Endothelial cell of umbilical vein (primary cell): ENCODE results near the gene DYNC2LI1.

Experiments
- EZH2 ChIP-seq: IDR thresholded peaks from 2 replicates; pipeline ENCODE4 v1.6.1; 2012; ENCODE audit warnings: borderline replicate concordance, low read depth, mild to moderate bottlenecking, moderate library complexity, low read length, inconsistent platforms; ENCODE audit not compliant: severe bottlenecking
- GATA2 ChIP-seq: IDR thresholded peaks from 2 replicates; pipeline ENCODE4 v1.7.0; 2011; ENCODE audit warnings: low read depth, mild to moderate bottlenecking, moderate library complexity, mixed read lengths, low read length; ENCODE audit not compliant: insufficient read length, insufficient read depth
- POLR2A ChIP-seq: IDR thresholded peaks from 2 replicates; pipeline ENCODE4 v1.6.1; 2012; ENCODE audit warnings: low read depth, mild to moderate bottlenecking, control low read depth, low read length
- POLR2AphosphoS5 ChIP-seq: IDR thresholded peaks from 2 replicates; pipeline ENCODE4 v1.6.1; 2012; ENCODE audit warnings: low read depth, mild to moderate bottlenecking, control low read depth, low read length, moderate library complexity; ENCODE audit not compliant: insufficient read depth
- TF ChIP-seq, protein P1 (sequence below), 2 donors: IDR thresholded peaks; 1 replicate in 1 of 2; 2 replicates in 1 of 2; pipeline ENCODE4 v1.5.1; 2011; ENCODE audit warnings: low read length in 2 of 2, mild to moderate bottlenecking in 2 of 2, moderate library complexity in 2 of 2, control low read depth in 1 of 2, inconsistent platforms in 1 of 2, low read depth in 1 of 2; ENCODE audit not compliant: insufficient read depth in 1 of 2; ENCODE audit errors: extremely low read depth in 1 of 2
- TF ChIP-seq, protein P2 (sequence below): IDR thresholded peaks from 2 replicates; pipeline ENCODE4 v1.6.1; 2011; ENCODE audit not compliant: insufficient read depth, insufficient read length

DNA sequence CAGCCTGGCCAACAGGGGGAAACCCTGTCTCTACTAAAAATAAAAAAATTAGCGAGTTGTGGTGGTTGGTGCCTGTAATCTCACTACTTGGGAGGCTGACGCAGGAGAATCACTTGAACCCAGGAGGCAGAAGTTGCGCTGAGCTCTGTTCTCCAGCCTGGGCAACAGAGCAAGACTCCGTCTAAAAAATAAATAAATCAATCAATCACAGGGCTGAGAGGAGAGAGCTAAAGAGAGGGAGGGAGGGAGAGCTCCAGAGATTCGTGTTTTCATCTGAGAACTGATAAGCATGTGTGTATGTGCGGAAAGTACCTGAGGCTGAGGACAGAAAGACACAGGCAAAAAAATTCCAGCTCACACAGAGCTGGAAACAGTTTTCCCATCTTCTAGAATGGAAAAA, 37.2 kb upstream of the DYNC2LI1 start:
- TF ChIP-seq, protein P1, sequence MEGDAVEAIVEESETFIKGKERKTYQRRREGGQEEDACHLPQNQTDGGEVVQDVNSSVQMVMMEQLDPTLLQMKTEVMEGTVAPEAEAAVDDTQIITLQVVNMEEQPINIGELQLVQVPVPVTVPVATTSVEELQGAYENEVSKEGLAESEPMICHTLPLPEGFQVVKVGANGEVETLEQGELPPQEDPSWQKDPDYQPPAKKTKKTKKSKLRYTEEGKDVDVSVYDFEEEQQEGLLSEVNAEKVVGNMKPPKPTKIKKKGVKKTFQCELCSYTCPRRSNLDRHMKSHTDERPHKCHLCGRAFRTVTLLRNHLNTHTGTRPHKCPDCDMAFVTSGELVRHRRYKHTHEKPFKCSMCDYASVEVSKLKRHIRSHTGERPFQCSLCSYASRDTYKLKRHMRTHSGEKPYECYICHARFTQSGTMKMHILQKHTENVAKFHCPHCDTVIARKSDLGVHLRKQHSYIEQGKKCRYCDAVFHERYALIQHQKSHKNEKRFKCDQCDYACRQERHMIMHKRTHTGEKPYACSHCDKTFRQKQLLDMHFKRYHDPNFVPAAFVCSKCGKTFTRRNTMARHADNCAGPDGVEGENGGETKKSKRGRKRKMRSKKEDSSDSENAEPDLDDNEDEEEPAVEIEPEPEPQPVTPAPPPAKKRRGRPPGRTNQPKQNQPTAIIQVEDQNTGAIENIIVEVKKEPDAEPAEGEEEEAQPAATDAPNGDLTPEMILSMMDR (IDR thresholded peaks at IDR 0.05; ENCODE audit: extremely low read depth in 1 of 2, insufficient read depth in 1 of 2, low read depth in 1 of 2, low read length in 2 of 2) = no peak
- no peak for TF ChIP-seq GATA2
- TF ChIP-seq POLR2AphosphoS5 = no peak
- TF ChIP-seq POLR2A = no peak
- no peak for TF ChIP-seq EZH2
- TF ChIP-seq, protein P2, sequence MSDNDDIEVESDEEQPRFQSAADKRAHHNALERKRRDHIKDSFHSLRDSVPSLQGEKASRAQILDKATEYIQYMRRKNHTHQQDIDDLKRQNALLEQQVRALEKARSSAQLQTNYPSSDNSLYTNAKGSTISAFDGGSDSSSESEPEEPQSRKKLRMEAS = no peak
